Smooth muscle cell (in vitro differentiated cells): ENCODE results near the gene MUC2. TPM values are rescaled to one million over a fixed set of nuclear protein-coding genes. Genes with fewer than 3 reads are reported as not detected.

ENCODE experiments used
- DNase-seq: peaks from one replicate; lab custom pipeline; 2025; ENCODE audit not compliant: unreplicated experiment; lab: John Stamatoyannopoulos, UW
- H2AFZ ChIP-seq: fragments of 200-600 bp; sonication (generic); 2 replicates; pipeline ENCODE4 v1.6.0; 2016; ENCODE audit warnings: antibody characterized with exemption, low read depth, mild to moderate bottlenecking
- H3F3A ChIP-seq: fragments of 200-600 bp; sonication (generic); 2 replicates; pipeline ENCODE4 v1.6.0; 2017; ENCODE audit warnings: antibody characterized with exemption, low read depth
- H3K27ac ChIP-seq: fragments of 200-600 bp; sonication (generic); 2 replicates; pipeline ENCODE4 v1.5.1; 2016; ENCODE audit warnings: low read depth, mild to moderate bottlenecking
- H3K27me3 ChIP-seq: fragments of 200-600 bp; sonication (generic); 2 replicates; pipeline ENCODE4 v1.6.1; 2016; ENCODE audit warnings: low read depth, mild to moderate bottlenecking
- H3K36me3 ChIP-seq: fragments of 200-600 bp; sonication (generic); 2 replicates; pipeline ENCODE4 v1.5.1; 2016; ENCODE audit warnings: low read depth
- H3K4me1 ChIP-seq: fragments of 200-600 bp; sonication (generic); 2 replicates; pipeline ENCODE4 v1.5.1; 2016; ENCODE audit warnings: low read depth
- H3K4me2 ChIP-seq: fragments of 200-600 bp; sonication (generic); 2 replicates; pipeline ENCODE4 v1.6.0; 2016; ENCODE audit warnings: mild to moderate bottlenecking
- H3K4me3 ChIP-seq: fragments of 200-600 bp; sonication (generic); 2 replicates; pipeline ENCODE4 v1.5.1; 2016; ENCODE audit warnings: mild to moderate bottlenecking
- H3K79me2 ChIP-seq: fragments of 200-600 bp; sonication (generic); 2 replicates; pipeline ENCODE4 v1.6.0; 2016; ENCODE audit warnings: low read depth, mild to moderate bottlenecking
- H3K9ac ChIP-seq: fragments of 200-600 bp; sonication (generic); 2 replicates; pipeline ENCODE4 v1.6.0; 2016; ENCODE audit warnings: low read depth
- H3K9me3 ChIP-seq: fragments of 200-600 bp; sonication (generic); replicated peaks from 2 replicates; pipeline ENCODE4 v1.5.1; 2016; ENCODE audit warnings: low read depth
- H4K20me1 ChIP-seq: fragments of 200-600 bp; sonication (generic); 2 replicates; pipeline ENCODE4 v1.6.0; 2016; ENCODE audit warnings: low read depth
- CTCF ChIP-seq: fragments of 200-600 bp; sonication (generic); IDR thresholded peaks from 2 replicates; pipeline ENCODE4 v1.5.1; 2017; ENCODE audit warnings: borderline replicate concordance, mild to moderate bottlenecking, antibody characterized with exemption; ENCODE audit not compliant: insufficient read depth, poor library complexity, severe bottlenecking
- WGBS: methylation state at CpG from one replicate; pipeline ENCODE4 v1.1.7; 2016; ENCODE audit warnings: low lambda C conversion rate; 5-methylcytosine and 5-hydroxymethylcytosine counted together
- polyA plus RNA-seq: library from polyadenylated mRNA; unstranded; fragments of >200 nt; fragmentation: Nextera tagmentation; extraction: Ambion mirVana; gene quantifications from 2 replicates; pipeline ENCODE4 v1.2.1, GENCODE V29; 2016
- total RNA-seq: library from RNA; depleted of rRNA; stranded (reverse); fragments of >200 nt; gene quantifications from 2 replicates; pipeline ENCODE4 v1.2.3, GENCODE V29; 2014

MUC2 gene
- total and polyA plus RNA-seq, 2 experiments from 2014 or later, result not detected

GRCh38 chr11:1028616-1029015 is 46.1 kb upstream of the MUC2 start:
- Histone ChIP-seq H3K27me3 (no peaks in the 10 kb centered on the region), H3K9me3 (no peaks in the 10 kb centered on the region), H3K27ac (no peak overlapping the region), H3K4me1 (no peaks in the 10 kb centered on the region), H3K36me3 (no peaks in the 10 kb centered on the region), H4K20me1 (no peaks in the 10 kb centered on the region), H3F3A (no peaks in the 10 kb centered on the region), H2AFZ (no peak overlapping the region), H3K9ac (no peak overlapping the region), H3K79me2 (no peaks in the 10 kb centered on the region), H3K4me2 (no peak overlapping the region), H3K4me3 (no peak overlapping the region)
- no peak for TF ChIP-seq CTCF
- no peak for DNase-seq
- WGBS, result 90% methylated on average over 12 of the region's 14 CpGs

GRCh38 chr11:1029051-1029450 is 45.6 kb upstream of the MUC2 start:
- Histone ChIP-seq H2AFZ (no peak overlapping the region), H3K4me3 (no peak overlapping the region), H3K9ac (no peak overlapping the region), H3K27ac (no peak overlapping the region), H3K36me3 (no peaks in the 10 kb centered on the region), H3K9me3 (no peaks in the 10 kb centered on the region), H3K27me3 (no peaks in the 10 kb centered on the region), H4K20me1 (no peaks in the 10 kb centered on the region), H3K79me2 (no peaks in the 10 kb centered on the region), H3F3A (no peaks in the 10 kb centered on the region), H3K4me2 (no peak overlapping the region), H3K4me1 (no peaks in the 10 kb centered on the region)
- no peak for TF ChIP-seq CTCF
- WGBS, result 90% methylated on average over 2 of the region's 25 CpGs
- no peak for DNase-seq

- Histone ChIP-seq H3K36me3 (no peaks in the 10 kb centered on the region), H3F3A (no peaks in the 10 kb centered on the region), H3K4me2 (no peak overlapping the region), H3K4me1 (no peaks in the 10 kb centered on the region), H3K9ac (no peak overlapping the region), H2AFZ (no peak overlapping the region), H3K79me2 (no peaks in the 10 kb centered on the region), H4K20me1 (no peaks in the 10 kb centered on the region), H3K4me3 (no peak overlapping the region), H3K9me3 (no peaks in the 10 kb centered on the region), H3K27ac (no peak overlapping the region), H3K27me3 (no peaks in the 10 kb centered on the region)
- 81% methylated on average over 13 of the region's 16 CpGs for WGBS
- TF ChIP-seq CTCF, result no peak
- DNase-seq, result no peak
These were observed 45.0 kb upstream of the MUC2 start for GRCh38 chr11:1029654-1030053.

- H3K27me3 ChIP-seq, result no peaks in the 10 kb centered on the region
- TF ChIP-seq CTCF, result no peak
- 90% methylated on average over 8 of the region's 16 CpGs for WGBS
These were observed 44.6 kb upstream of the MUC2 start for GRCh38 chr11:1030086-1030485.

More at GRCh38 chr11:1030086-1030485, 44.6 kb upstream of the MUC2 start:
- no peaks in the 10 kb centered on the region for H3K36me3 ChIP-seq
- H3K9ac ChIP-seq, result no peak overlapping the region
- H3K27ac ChIP-seq, result no peak overlapping the region
- DNase-seq, result no peak
- H3K4me3 ChIP-seq, result no peak overlapping the region
- no peaks in the 10 kb centered on the region for H3K79me2 ChIP-seq
- no peak overlapping the region for H3K4me2 ChIP-seq
- H3F3A ChIP-seq, result no peaks in the 10 kb centered on the region
- H3K4me1 ChIP-seq, result no peaks in the 10 kb centered on the region
- no peaks in the 10 kb centered on the region for H3K9me3 ChIP-seq
- no peak overlapping the region for H2AFZ ChIP-seq
- no peaks in the 10 kb centered on the region for H4K20me1 ChIP-seq
